ENCODE data around the gene AP3D1. TPM values are rescaled to one million over a fixed set of nuclear protein-coding genes. Genes with fewer than 3 reads are reported as not detected.

The AP3D1 gene
- polyA plus RNA-seq, 1 donor, result 103 TPM

GRCh38 chr19:2116507-2116906, 34.9 kb downstream of the AP3D1 start:
- no peak for DNase-seq
- no peak overlapping the region for H3K4me3 ChIP-seq (ENCODE audit: low read length)
- peaks cover 4% of the 10 kb centered on the region for H3K9me3 ChIP-seq (ENCODE audit: control insufficient read depth, low read depth, low read length)
- no peak overlapping the region for H3K27ac ChIP-seq (ENCODE audit: low read length)
- WGBS (ENCODE audit: insufficient coverage, low lambda C conversion rate), result no CpG with 5 or more reads among the region's 25 CpGs
- H3K36me3 ChIP-seq (ENCODE audit: control insufficient read depth, insufficient read depth, low read length), result peaks cover 93% of the 10 kb centered on the region
- H3K4me1 ChIP-seq (ENCODE audit: control insufficient read depth, insufficient read depth, low read length), result no peaks in the 10 kb centered on the region
- H3K27me3 ChIP-seq (ENCODE audit: control insufficient read depth, insufficient read depth, low read length), result no peaks in the 10 kb centered on the region

- H3K4me3 ChIP-seq (ENCODE audit: low read length), result no peak overlapping the region
- H3K9me3 ChIP-seq (ENCODE audit: control insufficient read depth, low read depth, low read length), result peaks cover 3% of the 10 kb centered on the region
- no peaks in the 10 kb centered on the region for H3K27me3 ChIP-seq (ENCODE audit: control insufficient read depth, insufficient read depth, low read length)
- DNase-seq, result no peak
- WGBS (ENCODE audit: insufficient coverage, low lambda C conversion rate), result no CpG with 5 or more reads among the region's 24 CpGs
- no peaks in the 10 kb centered on the region for H3K4me1 ChIP-seq (ENCODE audit: control insufficient read depth, insufficient read depth, low read length)
- H3K36me3 ChIP-seq (ENCODE audit: control insufficient read depth, insufficient read depth, low read length), result peaks cover 93% of the 10 kb centered on the region
- H3K27ac ChIP-seq (ENCODE audit: low read length), result no peak overlapping the region
Measured at GRCh38 chr19:2115911-2116426, 35.4 kb downstream of the AP3D1 start.

- WGBS (ENCODE audit: insufficient coverage, low lambda C conversion rate), result no CpG with 5 or more reads among the region's 25 CpGs
- Histone ChIP-seq H3K36me3 (ENCODE audit: control insufficient read depth, insufficient read depth, low read length) (peaks cover 93% of the 10 kb centered on the region), H3K27ac (ENCODE audit: low read length) (no peak overlapping the region)
Measured at GRCh38 chr19:2115324-2115723, 36.0 kb downstream of the AP3D1 start.

GRCh38 chr19:2114821-2115220, 36.5 kb downstream of the AP3D1 start:
- no peaks in the 10 kb centered on the region for H3K9me3 ChIP-seq (ENCODE audit: control insufficient read depth, low read depth, low read length)
- WGBS (ENCODE audit: insufficient coverage, low lambda C conversion rate), result no CpG with 5 or more reads among the region's 21 CpGs
- H3K27ac ChIP-seq (ENCODE audit: low read length), result no peak overlapping the region
- no peaks in the 10 kb centered on the region for H3K4me1 ChIP-seq (ENCODE audit: control insufficient read depth, insufficient read depth, low read length)
- H3K36me3 ChIP-seq (ENCODE audit: control insufficient read depth, insufficient read depth, low read length), result peaks cover 94% of the 10 kb centered on the region
- H3K4me3 ChIP-seq (ENCODE audit: low read length), result no peak overlapping the region
- no peaks in the 10 kb centered on the region for H3K27me3 ChIP-seq (ENCODE audit: control insufficient read depth, insufficient read depth, low read length)
- DNase-seq, result no peak

More at GRCh38 chr19:2115324-2115723, 36.0 kb downstream of the AP3D1 start:
- Histone ChIP-seq H3K4me1 (ENCODE audit: control insufficient read depth, insufficient read depth, low read length) (no peaks in the 10 kb centered on the region), H3K4me3 (ENCODE audit: low read length) (no peak overlapping the region), H3K9me3 (ENCODE audit: control insufficient read depth, low read depth, low read length) (no peaks in the 10 kb centered on the region), H3K27me3 (ENCODE audit: control insufficient read depth, insufficient read depth, low read length) (no peaks in the 10 kb centered on the region)
- no peak for DNase-seq

- Histone ChIP-seq H3K27me3 (ENCODE audit: control insufficient read depth, insufficient read depth, low read length) (no peaks in the 10 kb centered on the region), H3K27ac (ENCODE audit: low read length) (no peak overlapping the region), H3K4me1 (ENCODE audit: control insufficient read depth, insufficient read depth, low read length) (no peaks in the 10 kb centered on the region), H3K36me3 (ENCODE audit: control insufficient read depth, insufficient read depth, low read length) (peaks cover 97% of the 10 kb centered on the region), H3K4me3 (ENCODE audit: low read length) (no peak overlapping the region), H3K9me3 (ENCODE audit: control insufficient read depth, low read depth, low read length) (no peaks in the 10 kb centered on the region)
- WGBS (ENCODE audit: insufficient coverage, low lambda C conversion rate), result 90% methylated on average over 1 of the region's 9 CpGs
- DNase-seq, result no peak
Measured at GRCh38 chr19:2114218-2114617, 37.1 kb downstream of the AP3D1 start.

GRCh38 chr19:2113439-2114211, 37.7 kb downstream of the AP3D1 start:
- H3K9me3 ChIP-seq (ENCODE audit: control insufficient read depth, low read depth, low read length), result no peaks in the 10 kb centered on the region
- H3K4me3 ChIP-seq (ENCODE audit: low read length), result no peak overlapping the region
- H3K27ac ChIP-seq (ENCODE audit: low read length), result no peak overlapping the region
- H3K27me3 ChIP-seq (ENCODE audit: control insufficient read depth, insufficient read depth, low read length), result no peaks in the 10 kb centered on the region
- WGBS (ENCODE audit: insufficient coverage, low lambda C conversion rate), result no CpG with 5 or more reads among the region's 24 CpGs
- no peak for DNase-seq
- H3K36me3 ChIP-seq (ENCODE audit: control insufficient read depth, insufficient read depth, low read length), result peaks cover 98% of the 10 kb centered on the region
- H3K4me1 ChIP-seq (ENCODE audit: control insufficient read depth, insufficient read depth, low read length), result no peaks in the 10 kb centered on the region

GRCh38 chr19:2112516-2113320, 38.6 kb downstream of the AP3D1 start:
- WGBS (ENCODE audit: insufficient coverage, low lambda C conversion rate), result no CpG with 5 or more reads among the region's 23 CpGs
- H3K27me3 ChIP-seq (ENCODE audit: control insufficient read depth, insufficient read depth, low read length), result no peaks in the 10 kb centered on the region
- peaks cover 98% of the 10 kb centered on the region for H3K36me3 ChIP-seq (ENCODE audit: control insufficient read depth, insufficient read depth, low read length)
- H3K4me3 ChIP-seq (ENCODE audit: low read length), result no peak overlapping the region
- DNase-seq, result no peak
- H3K27ac ChIP-seq (ENCODE audit: low read length), result no peak overlapping the region
- no peaks in the 10 kb centered on the region for H3K9me3 ChIP-seq (ENCODE audit: control insufficient read depth, low read depth, low read length)
- H3K4me1 ChIP-seq (ENCODE audit: control insufficient read depth, insufficient read depth, low read length), result no peaks in the 10 kb centered on the region

GRCh38 chr19:2111886-2112285, 39.5 kb downstream of the AP3D1 start:
- no peak overlapping the region for H3K4me3 ChIP-seq (ENCODE audit: low read length)
- DNase-seq, result no peak
- H3K4me1 ChIP-seq (ENCODE audit: control insufficient read depth, insufficient read depth, low read length), result no peaks in the 10 kb centered on the region
- no CpG with 5 or more reads among the region's 20 CpGs for WGBS (ENCODE audit: insufficient coverage, low lambda C conversion rate)
- H3K9me3 ChIP-seq (ENCODE audit: control insufficient read depth, low read depth, low read length), result no peaks in the 10 kb centered on the region
- H3K27ac ChIP-seq (ENCODE audit: low read length), result no peak overlapping the region
- H3K27me3 ChIP-seq (ENCODE audit: control insufficient read depth, insufficient read depth, low read length), result no peaks in the 10 kb centered on the region
- H3K36me3 ChIP-seq (ENCODE audit: control insufficient read depth, insufficient read depth, low read length), result peaks cover 95% of the 10 kb centered on the region

- no peak overlapping the region for H3K27ac ChIP-seq (ENCODE audit: low read length)
- H3K4me1 ChIP-seq (ENCODE audit: control insufficient read depth, insufficient read depth, low read length), result no peaks in the 10 kb centered on the region
- DNase-seq, result no peak
- H3K36me3 ChIP-seq (ENCODE audit: control insufficient read depth, insufficient read depth, low read length), result peaks cover 94% of the 10 kb centered on the region
- H3K9me3 ChIP-seq (ENCODE audit: control insufficient read depth, low read depth, low read length), result no peaks in the 10 kb centered on the region
- no peaks in the 10 kb centered on the region for H3K27me3 ChIP-seq (ENCODE audit: control insufficient read depth, insufficient read depth, low read length)
- no CpG with 5 or more reads among the region's 22 CpGs for WGBS (ENCODE audit: insufficient coverage, low lambda C conversion rate)
- no peak overlapping the region for H3K4me3 ChIP-seq (ENCODE audit: low read length)
Measured at GRCh38 chr19:2111425-2111824, 39.9 kb downstream of the AP3D1 start.

GRCh38 chr19:2110822-2111221, 40.5 kb downstream of the AP3D1 start:
- H3K27me3 ChIP-seq (ENCODE audit: control insufficient read depth, insufficient read depth, low read length), result no peaks in the 10 kb centered on the region
- WGBS (ENCODE audit: insufficient coverage, low lambda C conversion rate), result no CpG with 5 or more reads among the region's 13 CpGs
- H3K4me3 ChIP-seq (ENCODE audit: low read length), result no peak overlapping the region
- DNase-seq, result no peak
- peaks cover 5% of the 10 kb centered on the region for H3K9me3 ChIP-seq (ENCODE audit: control insufficient read depth, low read depth, low read length)
- H3K36me3 ChIP-seq (ENCODE audit: control insufficient read depth, insufficient read depth, low read length), result peaks cover 94% of the 10 kb centered on the region
- no peak overlapping the region for H3K27ac ChIP-seq (ENCODE audit: low read length)
- no peaks in the 10 kb centered on the region for H3K4me1 ChIP-seq (ENCODE audit: control insufficient read depth, insufficient read depth, low read length)
